Caco-2 (cell line): Measurements from ENCODE around the gene TRIM77. TPM values are rescaled to one million over a fixed set of nuclear protein-coding genes. Genes with fewer than 3 reads are reported as not detected.
"Not testable (repeated sequence)": the region's sequence is repeated elsewhere in the genome, so short reads cannot be mapped to it uniquely, and the experiment has no call there.

Experiments used
- BruUV-seq: library from RNA; stranded (reverse); fragments of 400-500 nt; replicated peaks from 2 replicates; lab custom pipeline; 2021; lab: Mats Ljungman, UMichigan
- CTCF ChIA-PET: fragments of 300-600 bp; sonication (Branson Sonifier 250); formaldehyde crosslinking; loops from one replicate; lab custom pipeline; 2022; ENCODE audit warnings: antibody characterized with exemption; lab: Charles Lee
- POLR2A ChIA-PET: fragments of 300-600 bp; sonication (Branson Sonifier 250); formaldehyde crosslinking; loops from one replicate; lab custom pipeline; 2022; ENCODE audit warnings: antibody characterized with exemption; lab: Charles Lee
- DNase-seq, 2 experiments: peaks; one replicate each; pipeline versions ENCODE4 v3.0.0 to v3.0.0-alpha.2; 2020 to 2022
- H3K27me3 ChIP-seq: replicated peaks from 2 replicates; pipeline ENCODE4 v1.6.0; 2011; ENCODE audit warnings: low read length; ENCODE audit not compliant: control insufficient read depth, insufficient read depth
- H3K36me3 ChIP-seq: 2 replicates; pipeline ENCODE4 v1.5.1; 2011; ENCODE audit warnings: low read length; ENCODE audit not compliant: control insufficient read depth, insufficient read depth
- H3K4me1 ChIP-seq: fragments of 250-450 bp; sonication (Bioruptor Pico); 2 replicates; pipeline ENCODE4 v1.5.1; 2020; ENCODE audit warnings: mild to moderate bottlenecking
- H3K4me3 ChIP-seq: 2 replicates; pipeline ENCODE4 v1.5.1; 2011; ENCODE audit warnings: low read depth, mild to moderate bottlenecking, control low read depth, low read length
- H3K9me3 ChIP-seq: fragments of 250-450 bp; sonication (Bioruptor Pico); 2 replicates; pipeline ENCODE4 v1.5.1; 2020; ENCODE audit warnings: mild to moderate bottlenecking, moderate library complexity
- H3K27ac Mint-ChIP-seq: one replicate; pipeline ENCODE4 v1.8.0; 2022; ENCODE audit warnings: mixed read lengths; ENCODE audit not compliant: unreplicated experiment
- H3K27me3 Mint-ChIP-seq: one replicate; pipeline ENCODE4 v1.8.0; 2022; ENCODE audit warnings: mixed read lengths; ENCODE audit not compliant: insufficient read depth, unreplicated experiment
- H3K36me3 Mint-ChIP-seq: one replicate; pipeline ENCODE4 v1.8.0; 2022; ENCODE audit warnings: mild to moderate bottlenecking, mixed read lengths; ENCODE audit not compliant: insufficient read depth, unreplicated experiment
- H3K4me1 Mint-ChIP-seq: one replicate; pipeline ENCODE4 v1.8.0; 2022; ENCODE audit warnings: low read depth, mixed read lengths; ENCODE audit not compliant: unreplicated experiment
- H3K4me3 Mint-ChIP-seq: one replicate; pipeline ENCODE4 v1.8.0; 2022; ENCODE audit warnings: mild to moderate bottlenecking, moderate library complexity, mixed read lengths; ENCODE audit not compliant: unreplicated experiment
- H3K9me3 Mint-ChIP-seq: one replicate; pipeline ENCODE4 v1.8.0; 2022; ENCODE audit warnings: mixed read lengths; ENCODE audit not compliant: unreplicated experiment
- intact Hi-C: fragments of 100-400 bp; cut with micrococcal nuclease; formaldehyde crosslinking; loops from one replicate; pipeline ENCODE4 v1.10.0; 2022; ENCODE audit not compliant: unreplicated experiment
- total RNA-seq: library from RNA; stranded (reverse); gene quantifications from 2 replicates; pipeline ENCODE4 v1.2.3, GENCODE V29; 2022
- TF ChIP-seq, protein P1 (sequence below), 2 experiments: fragments of 200-600 bp in 1 of 2; IDR thresholded peaks; 1 replicate in 1 of 2; 2 replicates in 1 of 2; pipeline versions ENCODE4 v1.5.1 to v1.8.0; 2011 to 2022; ENCODE audit warnings: antibody characterized with exemption in 1 of 2, control low read depth in 1 of 2, inconsistent platforms in 1 of 2, low read depth in 1 of 2, low read length in 1 of 2, mild to moderate bottlenecking in 1 of 2, moderate library complexity in 1 of 2; ENCODE audit not compliant: insufficient read depth in 1 of 2, severe bottlenecking in 1 of 2, unreplicated experiment in 1 of 2

TRIM77 gene
- total RNA-seq, 1 experiment from 2014 or later: not detected

DNA sequence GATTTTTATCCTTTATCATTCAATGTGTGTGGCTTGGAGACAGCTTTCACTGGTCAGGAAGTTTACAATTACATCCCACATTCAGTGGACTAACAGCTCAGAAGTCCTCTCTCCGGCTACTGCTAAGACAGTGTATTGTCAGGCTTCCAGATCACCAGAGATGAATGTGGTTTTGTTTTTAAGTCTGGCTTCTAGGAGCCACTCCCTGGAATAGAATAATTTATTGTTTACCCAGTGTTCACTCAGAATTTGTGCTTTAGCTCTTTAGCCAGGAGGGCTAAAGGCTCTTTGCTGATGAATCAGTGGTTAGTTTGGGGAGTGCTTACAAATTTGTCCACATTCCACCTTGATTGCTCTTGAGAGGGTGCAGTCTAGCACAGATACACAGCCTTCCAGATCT is 26.5 kb downstream of the TRIM77 start:
- Histone ChIP-seq H3K9me3 (no peaks in the 10 kb centered on the region), H3K27me3 (no peaks in the 10 kb centered on the region), H3K36me3 (no peaks in the 10 kb centered on the region), H3K4me1 (no peaks in the 10 kb centered on the region), H3K4me3 (no peak overlapping the region)
- no peaks in the 10 kb centered on the region for H3K36me3 Mint-ChIP-seq
- H3K27ac Mint-ChIP-seq: no peak overlapping the region
- H3K9me3 Mint-ChIP-seq: no peaks in the 10 kb centered on the region
- no peaks in the 10 kb centered on the region for H3K4me1 Mint-ChIP-seq
- CTCF ChIA-PET: no interaction called here
- no peak overlapping the region for H3K4me3 Mint-ChIP-seq
- POLR2A ChIA-PET: no interaction called here
- intact Hi-C loops: no loop called here
- BruUV-seq: no TSS peak
- TF ChIP-seq, protein P1, sequence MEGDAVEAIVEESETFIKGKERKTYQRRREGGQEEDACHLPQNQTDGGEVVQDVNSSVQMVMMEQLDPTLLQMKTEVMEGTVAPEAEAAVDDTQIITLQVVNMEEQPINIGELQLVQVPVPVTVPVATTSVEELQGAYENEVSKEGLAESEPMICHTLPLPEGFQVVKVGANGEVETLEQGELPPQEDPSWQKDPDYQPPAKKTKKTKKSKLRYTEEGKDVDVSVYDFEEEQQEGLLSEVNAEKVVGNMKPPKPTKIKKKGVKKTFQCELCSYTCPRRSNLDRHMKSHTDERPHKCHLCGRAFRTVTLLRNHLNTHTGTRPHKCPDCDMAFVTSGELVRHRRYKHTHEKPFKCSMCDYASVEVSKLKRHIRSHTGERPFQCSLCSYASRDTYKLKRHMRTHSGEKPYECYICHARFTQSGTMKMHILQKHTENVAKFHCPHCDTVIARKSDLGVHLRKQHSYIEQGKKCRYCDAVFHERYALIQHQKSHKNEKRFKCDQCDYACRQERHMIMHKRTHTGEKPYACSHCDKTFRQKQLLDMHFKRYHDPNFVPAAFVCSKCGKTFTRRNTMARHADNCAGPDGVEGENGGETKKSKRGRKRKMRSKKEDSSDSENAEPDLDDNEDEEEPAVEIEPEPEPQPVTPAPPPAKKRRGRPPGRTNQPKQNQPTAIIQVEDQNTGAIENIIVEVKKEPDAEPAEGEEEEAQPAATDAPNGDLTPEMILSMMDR (IDR thresholded peaks at IDR 0.05; ENCODE audit: insufficient read depth in 1 of 2, low read depth in 1 of 2, low read length in 1 of 2, severe bottlenecking in 1 of 2, unreplicated experiment in 1 of 2): no peak
- H3K27me3 Mint-ChIP-seq: peaks cover 4% of the 10 kb centered on the region
- DNase-seq: no peak

DNA sequence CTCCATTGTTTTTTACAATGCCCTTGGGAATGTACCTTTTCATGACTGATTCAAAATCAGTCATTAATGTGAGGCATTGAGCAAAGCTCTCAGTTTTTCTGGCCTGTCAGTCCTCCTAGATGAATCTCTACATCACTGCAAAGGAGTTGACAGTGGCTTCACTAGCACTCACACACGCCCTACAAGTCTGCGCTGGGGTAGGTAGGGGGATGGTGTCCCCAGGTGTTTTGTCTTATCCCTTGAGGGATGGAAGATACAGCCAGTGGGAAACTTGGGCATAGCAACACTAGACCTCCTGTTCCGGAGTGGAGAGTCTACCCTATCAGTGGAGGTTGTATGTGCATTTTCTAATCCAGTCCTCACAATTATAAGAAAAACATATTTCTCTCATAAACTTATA is 27.0 kb downstream of the TRIM77 start:
- POLR2A ChIA-PET: no interaction called here
- Mint-ChIP-seq H3K27me3 (peaks cover 4% of the 10 kb centered on the region), H3K9me3 (no peaks in the 10 kb centered on the region), H3K27ac (no peak overlapping the region), H3K4me3 (no peak overlapping the region), H3K36me3 (no peaks in the 10 kb centered on the region), H3K4me1 (no peaks in the 10 kb centered on the region)
- H3K36me3 ChIP-seq: no peaks in the 10 kb centered on the region
- CTCF ChIA-PET: no interaction called here
- H3K27me3 ChIP-seq: no peaks in the 10 kb centered on the region
- DNase-seq: no peak
- H3K9me3 ChIP-seq: no peaks in the 10 kb centered on the region
- TF ChIP-seq, protein P1 (IDR thresholded peaks at IDR 0.05; ENCODE audit: insufficient read depth in 1 of 2, low read depth in 1 of 2, low read length in 1 of 2, severe bottlenecking in 1 of 2, unreplicated experiment in 1 of 2): no peak
- intact Hi-C loops: no loop called here
- no peak overlapping the region for H3K4me3 ChIP-seq
- no TSS peak for BruUV-seq
- H3K4me1 ChIP-seq: no peaks in the 10 kb centered on the region

DNA sequence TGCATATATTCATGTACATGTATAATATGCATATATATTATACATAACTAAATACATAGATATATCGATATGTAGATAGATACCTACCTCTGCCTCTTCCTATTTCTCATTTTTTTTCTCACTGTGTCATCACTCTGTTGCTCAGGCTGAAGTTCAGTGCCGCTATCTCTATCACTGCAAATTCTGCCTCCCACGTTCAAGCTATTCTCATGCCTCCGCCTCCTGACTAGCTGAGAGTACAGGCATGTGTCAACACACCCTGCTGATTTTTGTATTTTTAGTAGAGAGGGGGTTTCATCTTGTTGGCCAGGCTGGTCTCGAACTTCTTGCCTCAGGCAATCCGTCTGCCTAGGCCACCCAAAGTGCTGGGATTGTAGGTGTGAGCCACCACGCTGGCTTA is 31.3 kb downstream of the TRIM77 start:
- intact Hi-C loops, CTCF ChIA-PET, H3K9me3 Mint-ChIP-seq, H3K4me1 Mint-ChIP-seq, H3K4me1 ChIP-seq, H3K4me3 Mint-ChIP-seq, H3K36me3 ChIP-seq, H3K27me3 Mint-ChIP-seq, H3K27ac Mint-ChIP-seq, BruUV-seq, H3K9me3 ChIP-seq, H3K27me3 ChIP-seq, H3K4me3 ChIP-seq, DNase-seq, POLR2A ChIA-PET, H3K36me3 Mint-ChIP-seq: not testable (repeated sequence)

DNA sequence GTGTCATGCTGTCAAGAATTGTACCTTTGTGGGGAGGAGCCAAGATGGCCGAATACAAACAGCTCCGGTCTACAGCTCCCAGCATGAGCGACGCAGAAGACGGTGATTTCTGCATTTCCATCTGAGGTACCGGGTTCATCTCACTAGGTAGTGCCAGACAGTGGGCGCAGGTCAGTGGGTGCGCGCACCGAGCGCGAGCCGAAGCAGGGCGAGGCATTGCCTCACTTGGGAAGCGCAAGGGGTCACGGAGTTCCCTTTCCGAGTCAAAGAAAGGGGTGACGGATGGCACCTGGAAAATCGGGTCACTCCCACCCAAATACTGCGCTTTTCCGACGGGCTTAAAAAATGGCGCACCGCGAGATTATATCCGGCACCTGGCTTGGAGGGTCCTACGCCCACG is 34.1 kb downstream of the TRIM77 start:
- H3K9me3 ChIP-seq, CTCF ChIA-PET, H3K4me1 Mint-ChIP-seq, H3K9me3 Mint-ChIP-seq, H3K27me3 Mint-ChIP-seq, H3K4me3 Mint-ChIP-seq, POLR2A ChIA-PET, H3K27me3 ChIP-seq, H3K4me3 ChIP-seq, BruUV-seq, H3K36me3 ChIP-seq, intact Hi-C loops, H3K27ac Mint-ChIP-seq, H3K36me3 Mint-ChIP-seq, H3K4me1 ChIP-seq, DNase-seq: not testable (repeated sequence)

DNA sequence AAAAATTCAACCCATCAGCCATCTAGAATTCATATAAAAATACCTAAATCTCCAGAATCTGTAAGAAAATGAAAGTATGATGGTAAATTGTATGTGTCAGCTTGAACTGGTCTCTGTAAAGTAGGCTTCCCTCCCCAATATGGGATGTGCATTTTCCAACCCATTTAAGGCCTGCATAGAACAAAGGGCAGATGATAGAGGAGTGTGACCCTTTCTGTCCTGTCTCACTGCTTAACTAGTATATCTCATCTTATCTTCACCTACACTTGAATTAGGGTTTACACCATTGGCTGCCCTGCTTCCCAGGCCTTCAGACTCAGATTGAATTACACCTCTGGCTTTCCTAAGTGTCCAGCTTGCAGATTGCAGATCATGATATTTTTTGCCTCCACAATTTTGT is 40.7 kb downstream of the TRIM77 start:
- H3K9me3 Mint-ChIP-seq, H3K36me3 ChIP-seq, intact Hi-C loops, H3K36me3 Mint-ChIP-seq, CTCF ChIA-PET, H3K4me1 ChIP-seq, BruUV-seq, POLR2A ChIA-PET, H3K27me3 ChIP-seq, H3K4me3 ChIP-seq, H3K4me1 Mint-ChIP-seq, H3K4me3 Mint-ChIP-seq, H3K27ac Mint-ChIP-seq, H3K9me3 ChIP-seq, H3K27me3 Mint-ChIP-seq, DNase-seq: not testable (repeated sequence)
